ENCODE results near the gene OR2V2.

- no peak for TF ChIP-seq ZNF274 (IDR thresholded peaks at IDR 0.05; ENCODE audit: low read depth, low read length)
- no peak for TF ChIP-seq SUZ12 (IDR thresholded peaks at IDR 0.05; ENCODE audit: extremely low read depth, insufficient read depth, insufficient read length)
Observed at GRCh38 chr5:181186022-181186421, 38.6 kb downstream of the OR2V2 start.
